Activated T-helper 2 cell treated with anti-CD3 and anti-CD28 coated beads, Interferon-gamma antibody, Interleukin-2, Interleukin-4, amounts not matched to agents 10 μg/mL and 5 μg/mL and 100 μg/mL, durations not matched to agents 14 hours and 24 hours and 36 hours (primary cell): Measurements from ENCODE around the gene ANKRD62. TPM values are rescaled to one million over a fixed set of nuclear protein-coding genes. Genes with fewer than 3 reads are reported as not detected.

Source experiments
- DNase-seq: peaks from one replicate; pipeline ENCODE4 v3.0.0; 2021; ENCODE audit warnings: low spot score
- H3K27ac Mint-ChIP-seq: one replicate; pipeline ENCODE4 v1.8.0; 2021; ENCODE audit warnings: mixed read lengths
- H3K27me3 Mint-ChIP-seq: one replicate; pipeline ENCODE4 v1.8.0; 2021; ENCODE audit warnings: low read depth, mixed read lengths
- H3K36me3 Mint-ChIP-seq: one replicate; pipeline ENCODE4 v1.8.0; 2021; ENCODE audit warnings: low read depth, mixed read lengths
- H3K4me1 Mint-ChIP-seq: one replicate; pipeline ENCODE4 v1.8.0; 2021; ENCODE audit warnings: low read depth, mixed read lengths
- H3K4me3 Mint-ChIP-seq: one replicate; pipeline ENCODE4 v1.8.0; 2021; ENCODE audit warnings: low read depth, mild to moderate bottlenecking, moderate library complexity, mixed read lengths
- H3K9me3 Mint-ChIP-seq: one replicate; pipeline ENCODE4 v1.8.0; 2021; ENCODE audit warnings: mixed read lengths
- intact Hi-C: fragments of 100-400 bp; cut with micrococcal nuclease; formaldehyde crosslinking; loops from one replicate; pipeline ENCODE4 v1.15.1; 2023
- total RNA-seq: library from RNA; stranded (reverse); gene quantifications from 2 replicates; pipeline ENCODE4 v1.2.3, GENCODE V29; 2022

Gene ANKRD62
- total RNA-seq = not detected in 2 replicates

- intact Hi-C loops = no loop called here
- Mint-ChIP-seq H3K4me3 (no peak within 1 kb of the TSS), H3K4me1 (peaks cover 10% of the 10 kb centered on the region), H3K9me3 (no peaks in the 10 kb centered on the region), H3K27ac (no peak within 1 kb of the TSS), H3K36me3 (no peaks in the 10 kb centered on the region), H3K27me3 (peaks cover 5% of the 10 kb centered on the region)
- DNase-seq = no peak
These were observed at the start of gene ANKRD62 for GRCh38 chr18:12093520-12094257. Gene ANKRD62, plus strand, starts transcription at chr18:12093843. Its CDS starts 175 bp downstream, at chr18:12094018.

- no peaks in the 10 kb centered on the region for H3K36me3 Mint-ChIP-seq
- no peak for DNase-seq
- peaks cover 3% of the 10 kb centered on the region for H3K27me3 Mint-ChIP-seq
- no peak overlapping the region for H3K27ac Mint-ChIP-seq
- no peaks in the 10 kb centered on the region for H3K9me3 Mint-ChIP-seq
- H3K4me1 Mint-ChIP-seq = peaks cover 35% of the 10 kb centered on the region
- intact Hi-C loops = no loop called here
- H3K4me3 Mint-ChIP-seq = no peak overlapping the region
These were observed 49.1 kb upstream of the ANKRD62 start for GRCh38 chr18:12044591-12044990.

GRCh38 chr18:12046046-12046750 is 47.4 kb upstream of the ANKRD62 start:
- DNase-seq = no peak
- peaks cover 1% of the 10 kb centered on the region for H3K27me3 Mint-ChIP-seq
- H3K36me3 Mint-ChIP-seq = no peaks in the 10 kb centered on the region
- no peak overlapping the region for H3K4me3 Mint-ChIP-seq
- peaks cover 30% of the 10 kb centered on the region for H3K4me1 Mint-ChIP-seq
- intact Hi-C loops = no loop called here
- no peaks in the 10 kb centered on the region for H3K9me3 Mint-ChIP-seq
- H3K27ac Mint-ChIP-seq = no peak overlapping the region

- Mint-ChIP-seq H3K27ac (no peak overlapping the region), H3K4me3 (no peak overlapping the region), H3K9me3 (no peaks in the 10 kb centered on the region), H3K27me3 (peaks cover 4% of the 10 kb centered on the region), H3K36me3 (no peaks in the 10 kb centered on the region), H3K4me1 (peaks cover 23% of the 10 kb centered on the region)
- intact Hi-C loops = no loop called here
- no peak for DNase-seq
These were observed 46.8 kb upstream of the ANKRD62 start for GRCh38 chr18:12046751-12047335.

GRCh38 chr18:12048010-12048826 is 45.4 kb upstream of the ANKRD62 start:
- DNase-seq = no peak
- Mint-ChIP-seq H3K27me3 (peaks cover 15% of the 10 kb centered on the region), H3K27ac (no peak overlapping the region), H3K36me3 (no peaks in the 10 kb centered on the region), H3K4me1 (peaks cover 16% of the 10 kb centered on the region), H3K4me3 (no peak overlapping the region), H3K9me3 (no peaks in the 10 kb centered on the region)
- intact Hi-C loops = no loop called here

- Mint-ChIP-seq H3K36me3 (no peaks in the 10 kb centered on the region), H3K27me3 (peaks cover 17% of the 10 kb centered on the region), H3K27ac (no peak overlapping the region), H3K9me3 (no peaks in the 10 kb centered on the region), H3K4me1 (peaks cover 16% of the 10 kb centered on the region), H3K4me3 (no peak overlapping the region)
- DNase-seq = no peak
- intact Hi-C loops = no loop called here
These were observed 44.8 kb upstream of the ANKRD62 start for GRCh38 chr18:12048827-12049175.

- Mint-ChIP-seq H3K36me3 (no peaks in the 10 kb centered on the region), H3K4me1 (peaks cover 16% of the 10 kb centered on the region), H3K9me3 (no peaks in the 10 kb centered on the region), H3K27me3 (peaks cover 23% of the 10 kb centered on the region), H3K4me3 (no peak overlapping the region), H3K27ac (no peak overlapping the region)
- intact Hi-C loops = no loop called here
- DNase-seq = no peak
These were observed 43.4 kb upstream of the ANKRD62 start for GRCh38 chr18:12049978-12050811.

- intact Hi-C loops = no loop called here
- Mint-ChIP-seq H3K4me1 (peaks cover 16% of the 10 kb centered on the region), H3K27ac (no peak overlapping the region), H3K27me3 (peaks cover 23% of the 10 kb centered on the region), H3K4me3 (no peak overlapping the region), H3K36me3 (no peaks in the 10 kb centered on the region), H3K9me3 (no peaks in the 10 kb centered on the region)
- no peak for DNase-seq
These were observed 40.8 kb upstream of the ANKRD62 start for GRCh38 chr18:12052866-12053265.

- H3K36me3 Mint-ChIP-seq = no peaks in the 10 kb centered on the region
- H3K4me3 Mint-ChIP-seq = no peak overlapping the region
- intact Hi-C loops = no loop called here
- H3K27me3 Mint-ChIP-seq = peaks cover 23% of the 10 kb centered on the region
- H3K27ac Mint-ChIP-seq = no peak overlapping the region
- no peak for DNase-seq
- H3K9me3 Mint-ChIP-seq = no peaks in the 10 kb centered on the region
- peaks cover 15% of the 10 kb centered on the region for H3K4me1 Mint-ChIP-seq
These were observed 40.4 kb upstream of the ANKRD62 start for GRCh38 chr18:12053289-12053688.

GRCh38 chr18:12056034-12056883 is 37.4 kb upstream of the ANKRD62 start:
- H3K4me1 Mint-ChIP-seq = no peaks in the 10 kb centered on the region
- DNase-seq = no peak
- no peak overlapping the region for H3K4me3 Mint-ChIP-seq
- intact Hi-C loops = no loop called here
- peaks cover 21% of the 10 kb centered on the region for H3K27me3 Mint-ChIP-seq
- no peak overlapping the region for H3K27ac Mint-ChIP-seq
- no peaks in the 10 kb centered on the region for H3K36me3 Mint-ChIP-seq
- no peaks in the 10 kb centered on the region for H3K9me3 Mint-ChIP-seq

GRCh38 chr18:12056884-12057402 is 36.7 kb upstream of the ANKRD62 start:
- Mint-ChIP-seq H3K36me3 (no peaks in the 10 kb centered on the region), H3K27me3 (peaks cover 18% of the 10 kb centered on the region), H3K9me3 (no peaks in the 10 kb centered on the region), H3K4me3 (no peak overlapping the region), H3K4me1 (no peaks in the 10 kb centered on the region), H3K27ac (no peak overlapping the region)
- no peak for DNase-seq
- intact Hi-C loops = no loop called here
